Adrenal gland (tissue), 12 donors: Measurements from ENCODE around the gene MOK. TPM values are rescaled to one million over a fixed set of nuclear protein-coding genes. Genes with fewer than 3 reads are reported as not detected.
A peak's percentile ranks its signal among the peaks of the same experiment; 100 is the strongest.

Experiments used
- DNase-seq, 7 donors: peaks; one replicate each; pipeline ENCODE4 v3.0.0-alpha.2; 2019 to 2020
- H3K27ac ChIP-seq, 5 donors: fragments of 200-600 bp; sonication (generic) in 4 of 5; 1 replicate in 3 of 5; 2 replicates in 2 of 5; pipeline versions ENCODE4 v1.5.1 to v1.8.0; 2016 to 2020; ENCODE audit warnings: mild to moderate bottlenecking in 1 of 5
- H3K27me3 ChIP-seq: fragments of 200-600 bp; 2 replicates; pipeline ENCODE4 v1.8.0; 2021
- H3K36me3 ChIP-seq, 2 donors: fragments of 200-600 bp; replicated peaks in 1 of 2; 1 replicate in 1 of 2; 2 replicates in 1 of 2; pipeline versions ENCODE4 v1.5.1 to v1.8.0; 2018 to 2022
- H3K4me1 ChIP-seq, 2 donors: fragments of 200-600 bp; replicated peaks in 1 of 2; 1 replicate in 1 of 2; 2 replicates in 1 of 2; pipeline versions ENCODE4 v1.5.1 to v1.8.0; 2018 to 2021
- H3K4me3 ChIP-seq, 4 donors: fragments of 200-600 bp; sonication (generic) in 3 of 4; one replicate each; pipeline ENCODE4 v1.5.1; 2016 to 2018
- H3K9me3 ChIP-seq, 3 donors: fragments of 200-600 bp; sonication (generic) in 1 of 3; replicated peaks in 1 of 3; 1 replicate in 2 of 3; 2 replicates in 1 of 3; pipeline versions ENCODE4 v1.5.1 to v1.8.0; 2016 to 2021
- CTCF ChIP-seq, 6 experiments: fragments of 450-650 bp in 4 of 6; fragments of 200-600 bp in 2 of 6; sonication (generic) in 1 of 6; IDR thresholded peaks; 1 replicate in 5 of 6; 2 replicates in 1 of 6; pipeline versions ENCODE4 v1.5.1 to v1.8.0; 2016 to 2021; ENCODE audit warnings: antibody characterized with exemption in 6 of 6, mild to moderate bottlenecking in 2 of 6, moderate library complexity in 1 of 6
- POLR2A ChIP-seq, 2 donors: fragments of 450-650 bp; IDR thresholded peaks; one replicate each; pipeline ENCODE4 v1.6.1; 2017; ENCODE audit warnings: antibody characterized with exemption in 2 of 2, mild to moderate bottlenecking in 2 of 2, moderate library complexity in 1 of 2
- WGBS, 4 donors: extraction: QIAGEN DNeasy Blood & Tissue Kit in 2 of 4; methylation state at CpG; one replicate each; pipeline versions ENCODE4 v1.1.5 to v1.1.7; 2013 to 2017; 5-methylcytosine and 5-hydroxymethylcytosine counted together
- intact Hi-C, 2 donors: fragments of 100-400 bp; cut with DNase I; formaldehyde crosslinking; loops; one replicate each; pipeline versions ENCODE4 v1.14.1 to v1.15.0; 2022 to 2023
- polyA plus RNA-seq, 3 donors: library from polyadenylated mRNA; stranded (reverse); fragments of 200-250 nt in 2 of 3; fragments of 350-450 nt in 1 of 3; fragmentation: Illumina TruSeq in 1 of 3; extraction: RNeasy Lipid Tissue Mini Kit (QIAGEN cat#74804) in 1 of 3; gene quantifications; one replicate each; pipeline ENCODE4 v1.2.3, GENCODE V29; 2013 to 2014
- total RNA-seq, 9 donors: library from RNA; depleted of rRNA in 4 of 9; stranded (reverse); fragments of >200 nt in 4 of 9; fragments of 120-200 nt in 1 of 9; fragmentation: NEBNext Ultra II Directional in 1 of 9; extraction: Animal tissue kit (Norgen Biotek cat#: 25700) in 1 of 9; gene quantifications; one replicate each; pipeline versions ENCODE4 v1.1.0 to v1.2.4, GENCODE V29; 2013 to 2023
- donor health status: healthy with polysubstance abuse.
- donor health status: Bipolar disorder and iron deficiency.
- donor health status: DM: yes; HTN: yes; CAD: no.
- donor health status: DM: no; HTN: no; CAD: no.
- donor health status: DM: no; HTN: no; CAD: no.
- donor health status: DM: yes; HTN: yes; CAD: no.

The MOK gene
- total and polyA plus RNA-seq, 12 donors = 10.1 to 54.4 (median 16.4) TPM

GRCh38 chr14:102212845-102213244 lies 92.1 kb downstream of the MOK start:
- Histone ChIP-seq H3K27me3 (no peaks in the 10 kb centered on the region), H3K27ac (peak overlapping the region in 1 of 5 donors; percentile 1), H3K4me1 (peaks cover 12 to 48% of the 10 kb centered on the region in 2 donors), H3K4me3 (no peak overlapping the region), H3K9me3 (no peaks in the 10 kb centered on the region), H3K36me3 (peaks cover 0 to 14% of the 10 kb centered on the region in 2 donors)
- WGBS, 4 donors = 80 to 90% (median 88%) methylated on average over 4 to 10 of the region's 10 CpGs
- intact Hi-C loops = no loop called here
- DNase-seq = no peak
- TF ChIP-seq CTCF (IDR thresholded peaks at IDR 0.05) (no peak), POLR2A (IDR thresholded peaks at IDR 0.05) (no peak)

- intact Hi-C loops = no loop called here
- WGBS, 4 donors = 79 to 90% (median 84%) methylated on average over 6 to 8 of the region's 8 CpGs
- Histone ChIP-seq H3K4me3 (no peak overlapping the region), H3K4me1 (peaks cover 12 to 45% of the 10 kb centered on the region in 2 donors), H3K9me3 (no peaks in the 10 kb centered on the region), H3K36me3 (peaks cover 0 to 14% of the 10 kb centered on the region in 2 donors), H3K27me3 (no peaks in the 10 kb centered on the region), H3K27ac (no peak overlapping the region)
- TF ChIP-seq CTCF (IDR thresholded peaks at IDR 0.05) = no peak
- no peak for TF ChIP-seq POLR2A (IDR thresholded peaks at IDR 0.05)
- peak in 1 of 7 donors; percentile 12 for DNase-seq
Observed at GRCh38 chr14:102212356-102212755, 92.6 kb downstream of the MOK start.

- Histone ChIP-seq H3K36me3 (peaks cover 0 to 14% of the 10 kb centered on the region in 2 donors), H3K27me3 (no peaks in the 10 kb centered on the region), H3K9me3 (no peaks in the 10 kb centered on the region), H3K27ac (no peak overlapping the region), H3K4me3 (no peak overlapping the region), H3K4me1 (peaks cover 12 to 45% of the 10 kb centered on the region in 2 donors)
- DNase-seq = peak in 1 of 7 donors; percentile 13
- 94 to 98% (median 97%) methylated on average over 12 of the region's 12 CpGs for WGBS, 4 donors
- no peak for TF ChIP-seq POLR2A (IDR thresholded peaks at IDR 0.05)
- TF ChIP-seq CTCF (IDR thresholded peaks at IDR 0.05) = no peak
- intact Hi-C loops = no loop called here
Observed at GRCh38 chr14:102211240-102211639, 93.7 kb downstream of the MOK start.

- WGBS, 4 donors = 87 to 93% (median 92%) methylated on average over 25 of the region's 25 CpGs
- H3K27ac ChIP-seq = no peak overlapping the region
- intact Hi-C loops = no loop called here
- TF ChIP-seq POLR2A (IDR thresholded peaks at IDR 0.05) = no peak
- no peak for TF ChIP-seq CTCF (IDR thresholded peaks at IDR 0.05)
- peak in 2 of 7 donors; percentile 10 to 24 for DNase-seq
- no peak overlapping the region for H3K4me3 ChIP-seq
- peaks cover 0 to 18% of the 10 kb centered on the region in 2 donors for H3K36me3 ChIP-seq
- no peaks in the 10 kb centered on the region for H3K27me3 ChIP-seq
- no peaks in the 10 kb centered on the region for H3K9me3 ChIP-seq
- H3K4me1 ChIP-seq = peaks cover 12 to 43% of the 10 kb centered on the region in 2 donors
Observed at GRCh38 chr14:102210421-102211042, 94.4 kb downstream of the MOK start.
